AG04449 (cell line): ENCODE data around the gene GNPTAB.

Source experiments
- CTCF ChIA-PET: fragments of 350-600 bp; formaldehyde crosslinking; extraction: SDS; loops from one replicate; lab custom pipeline; 2021; ENCODE audit warnings: antibody characterized with exemption; lab: Yijun Ruan, JAX
- POLR2A ChIA-PET: fragments of 400-600, 350-600 bp; formaldehyde crosslinking; extraction: SDS; loops from one replicate; lab custom pipeline; 2020; ENCODE audit warnings: antibody characterized with exemption, inconsistent platforms; lab: Yijun Ruan, JAX
- DNase-seq: peaks from one replicate; pipeline ENCODE4 v3.0.0-alpha.2; 2010; ENCODE audit warnings: low read depth, low spot score
- H3K4me3 ChIP-seq: 2 replicates; pipeline ENCODE4 v1.5.1; 2011; ENCODE audit warnings: low read depth, mild to moderate bottlenecking, control low read depth, low read length
- CTCF ChIP-seq: IDR thresholded peaks from one replicate; pipeline ENCODE4 v1.5.1; 2011; ENCODE audit warnings: mild to moderate bottlenecking, moderate library complexity, low read length, control low read depth, inconsistent platforms; ENCODE audit not compliant: insufficient read depth; ENCODE audit errors: missing control alignments

The GNPTAB gene

GRCh38 chr12:101759396-101760047, 71.2 kb downstream of the GNPTAB start:
- no peak for DNase-seq
- H3K4me3 ChIP-seq: no peak overlapping the region
- CTCF ChIA-PET: interaction anchor here (0.7 to 4.5 kb wide), 21 partner anchors 9 to 352 kb away, joined by 3 to 41 read pairs (median 4); partner anchors contain the start of genes ARL1 and GNPTAB
- POLR2A ChIA-PET: interaction anchor here (1.0 kb wide), 1 partner anchor 352 kb away, joined by 4 read pairs; the partner anchor contains the start of gene ARL1
- peak; percentile 55 for TF ChIP-seq CTCF

DNA sequence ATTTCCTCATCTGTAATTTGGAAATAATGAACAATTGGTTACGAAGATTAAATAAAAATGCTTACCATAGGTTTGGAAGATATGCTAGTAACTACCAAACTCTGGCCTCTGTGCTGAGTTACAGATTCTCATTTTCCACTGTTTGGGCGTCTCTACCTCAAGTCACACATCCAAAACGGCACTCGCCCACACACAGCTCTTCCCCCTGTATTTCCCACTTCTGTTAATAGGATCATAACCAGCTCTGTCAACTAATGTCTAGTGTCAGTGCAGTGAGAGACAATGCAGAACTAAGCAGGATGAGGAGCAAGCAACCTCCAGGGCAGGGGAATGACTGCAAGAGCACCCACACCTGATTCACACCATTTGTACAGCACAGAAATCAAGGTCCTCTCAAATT, 80.6 kb downstream of the GNPTAB start:
- TF ChIP-seq CTCF: no peak
- CTCF ChIA-PET: no interaction called here
- DNase-seq: no peak
- POLR2A ChIA-PET: no interaction called here
- no peak overlapping the region for H3K4me3 ChIP-seq

DNA sequence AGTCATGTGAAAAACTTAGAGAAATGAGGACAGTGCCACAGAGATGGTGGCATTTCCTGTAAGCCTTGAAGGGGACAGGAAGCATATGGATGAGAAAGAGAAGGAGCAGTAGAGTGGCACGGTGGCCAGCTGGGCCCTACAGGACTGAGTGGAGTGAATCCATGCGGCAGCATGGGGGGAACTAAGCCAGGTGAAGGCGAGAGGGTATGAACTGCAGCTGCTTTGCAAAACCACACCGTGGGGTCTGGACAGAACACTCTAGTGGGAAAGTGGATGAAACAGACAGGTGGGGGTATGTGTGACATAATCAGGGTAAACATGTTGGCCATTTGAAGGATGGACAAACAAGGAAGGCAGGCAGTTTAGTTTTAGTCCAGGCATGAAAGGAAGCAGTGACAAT, 81.1 kb downstream of the GNPTAB start:
- DNase-seq: no peak
- POLR2A ChIA-PET: no interaction called here
- CTCF ChIA-PET: interaction anchor here (1.7 kb wide), 1 partner anchor 10 kb away, joined by 10 read pairs; no protein-coding TSS in a partner anchor
- TF ChIP-seq CTCF: no peak
- H3K4me3 ChIP-seq: no peak overlapping the region

GRCh38 chr12:101748907-101749306, 81.9 kb downstream of the GNPTAB start:
- H3K4me3 ChIP-seq: no peak overlapping the region
- ChIA-PET POLR2A (no interaction called here), CTCF (interaction anchor here (1.7 kb wide), 1 partner anchor 11 kb away, joined by 10 read pairs; no protein-coding TSS in a partner anchor)
- no peak for TF ChIP-seq CTCF
- DNase-seq: no peak

- no peak for TF ChIP-seq CTCF
- no peak for DNase-seq
- H3K4me3 ChIP-seq: no peak overlapping the region
- POLR2A ChIA-PET: no interaction called here
- CTCF ChIA-PET: interaction anchor here (1.6 to 2.4 kb wide), 3 partner anchors 9 to 14 kb away, joined by 3 to 13 read pairs (median 9); no protein-coding TSS in a partner anchor
Observed at GRCh38 chr12:101747697-101748096, 83.1 kb downstream of the GNPTAB start.

DNA sequence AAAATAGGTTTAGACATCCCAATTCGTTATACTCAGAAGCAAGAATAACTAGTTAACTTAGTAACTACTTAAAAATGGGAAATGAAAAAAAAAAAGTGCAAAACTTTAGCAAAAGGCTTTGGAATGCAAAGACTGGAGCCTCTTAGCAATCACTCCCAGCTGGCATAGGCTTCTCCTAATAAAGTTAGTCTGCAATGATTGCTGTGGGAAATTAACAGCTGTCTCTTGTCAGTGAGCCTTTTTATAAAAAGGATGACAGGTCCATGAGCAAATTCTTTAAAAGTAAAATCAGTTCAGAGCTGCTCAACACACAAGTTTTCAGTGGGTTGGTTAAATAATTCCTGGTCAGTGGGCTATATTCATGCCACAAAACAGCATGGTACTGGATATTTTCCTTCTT, 84.1 kb downstream of the GNPTAB start:
- DNase-seq: no peak
- CTCF ChIA-PET: interaction anchor here (1.5 to 2.4 kb wide), 4 partner anchors 10 to 27 kb away, joined by 3 to 13 read pairs (median 6); no protein-coding TSS in a partner anchor
- H3K4me3 ChIP-seq: no peak overlapping the region
- POLR2A ChIA-PET: no interaction called here
- TF ChIP-seq CTCF: no peak
